Activated T-helper 1 cell treated with anti-CD3 and anti-CD28 coated beads, Interleukin-2, amount 50 U/mL, for 16 hours (primary cell): ENCODE measurements around the gene LRRC28.

ENCODE experiments used
- DNase-seq, 2 donors: peaks; one replicate each; pipeline ENCODE4 v3.0.0-alpha.2; 2020; ENCODE audit warnings: low read depth in 1 of 2, low spot score in 1 of 2

Gene LRRC28

GRCh38 chr15:99416191-99417188, 165.2 kb downstream of the LRRC28 start:
- no peak for DNase-seq

- peak in 1 of 2 donors; percentile 32 for DNase-seq
Observed at GRCh38 chr15:99421172-99421656, 169.9 kb downstream of the LRRC28 start.

- DNase-seq = no peak
Observed at GRCh38 chr15:99421758-99422157, 170.5 kb downstream of the LRRC28 start.

- no peak for DNase-seq
Observed at GRCh38 chr15:99423186-99424130, 172.2 kb downstream of the LRRC28 start.

GRCh38 chr15:99424131-99424571, 172.9 kb downstream of the LRRC28 start:
- DNase-seq = no peak

GRCh38 chr15:99424978-99425656, 173.8 kb downstream of the LRRC28 start:
- DNase-seq = peak in 1 of 2 donors; percentile 33

- no peak for DNase-seq
Observed at GRCh38 chr15:99425657-99426301, 174.5 kb downstream of the LRRC28 start.

- no peak for DNase-seq
Observed at GRCh38 chr15:99426431-99427105, 175.3 kb downstream of the LRRC28 start.

- DNase-seq = no peak
Observed at GRCh38 chr15:99427210-99427609, 175.9 kb downstream of the LRRC28 start.

GRCh38 chr15:99427668-99428361, 176.5 kb downstream of the LRRC28 start:
- no peak for DNase-seq

GRCh38 chr15:99429681-99430081, 178.4 kb downstream of the LRRC28 start:
- no peak for DNase-seq

- DNase-seq = no peak
Observed at GRCh38 chr15:99430881-99431401, 179.7 kb downstream of the LRRC28 start.

- no peak for DNase-seq
Observed at GRCh38 chr15:99431661-99432091, 180.4 kb downstream of the LRRC28 start.

- no peak for DNase-seq
Observed at GRCh38 chr15:99432271-99433025, 181.2 kb downstream of the LRRC28 start.

- no peak for DNase-seq
Observed at GRCh38 chr15:99433026-99433756, 181.9 kb downstream of the LRRC28 start.

- DNase-seq = no peak
Observed at GRCh38 chr15:99433757-99434450, 182.6 kb downstream of the LRRC28 start.
